MG63 (cell line): ENCODE results near the gene HTD2. TPM values are rescaled to one million over a fixed set of nuclear protein-coding genes. Genes with fewer than 3 reads are reported as not detected.
"Not testable (repeated sequence)": the region's sequence is repeated elsewhere in the genome, so short reads cannot be mapped to it uniquely, and the experiment has no call there.

Source experiments
- DNase-seq: peaks from one replicate; pipeline ENCODE4 v3.0.0-alpha.2; 2020
- H3K27me3 ChIP-seq: fragments of 250-450 bp; sonication (Bioruptor Pico); 2 replicates; pipeline ENCODE4 v1.5.1; 2020; ENCODE audit warnings: mild to moderate bottlenecking, moderate library complexity
- H3K36me3 ChIP-seq: fragments of 250-450 bp; sonication (Bioruptor Pico); 2 replicates; pipeline ENCODE4 v1.5.1; 2020; ENCODE audit warnings: mild to moderate bottlenecking, moderate library complexity
- H3K4me3 ChIP-seq: fragments of 250-450 bp; sonication (Bioruptor Pico); 2 replicates; pipeline ENCODE4 v1.5.1; 2020; ENCODE audit warnings: mild to moderate bottlenecking, moderate library complexity
- H3K9me3 ChIP-seq: fragments of 250-450 bp; sonication (Bioruptor Pico); 2 replicates; pipeline ENCODE4 v1.5.1; 2020; ENCODE audit warnings: mild to moderate bottlenecking, moderate library complexity
- total RNA-seq: library from RNA; depleted of rRNA; stranded (reverse); fragments of >200 nt; shearing (Covaris generic); gene quantifications from 2 replicates; pipeline ENCODE4 v1.2.3, GENCODE V29; 2014; ENCODE audit warnings: low replicate concordance

Gene HTD2
- total RNA-seq, 1 experiment from 2014 or later: 3.6 TPM

DNA sequence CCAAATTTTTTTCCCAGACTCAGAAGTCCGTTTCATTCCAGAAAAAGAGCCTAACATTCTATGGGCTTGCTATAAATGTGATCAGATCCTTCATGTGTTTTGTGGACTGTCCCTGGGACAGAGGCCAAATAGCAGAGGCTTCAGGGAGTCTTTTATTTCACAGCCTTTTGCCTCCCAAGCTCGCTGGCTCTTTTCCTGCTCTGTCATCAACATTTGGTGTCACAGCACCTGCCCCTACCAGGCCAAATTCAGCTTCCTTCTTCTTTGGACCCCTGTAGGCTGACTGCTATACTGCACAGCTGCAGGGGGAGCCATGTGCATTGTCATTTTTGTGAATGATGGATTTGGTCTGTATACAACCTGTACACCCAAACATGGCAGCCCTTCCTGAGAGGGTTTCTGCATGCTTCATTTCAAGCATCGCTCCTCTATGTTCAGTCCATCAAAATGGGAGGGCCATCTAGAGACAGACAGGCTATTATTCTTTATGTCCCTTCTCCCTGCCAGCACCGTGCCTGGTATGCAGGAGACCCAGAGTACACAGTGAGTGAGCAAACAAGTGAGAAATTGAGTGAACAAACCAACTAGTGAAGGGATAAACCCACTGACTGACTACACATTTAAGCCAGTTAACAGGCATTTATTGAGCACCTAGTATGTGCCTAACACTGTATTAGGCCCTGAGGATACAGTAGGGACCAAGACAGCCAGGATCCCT lies 18.1 kb upstream of the HTD2 start:
- no peaks in the 10 kb centered on the region for H3K27me3 ChIP-seq
- H3K36me3 ChIP-seq: no peaks in the 10 kb centered on the region
- no peak overlapping the region for H3K4me3 ChIP-seq
- no peak for DNase-seq
- H3K9me3 ChIP-seq: no peaks in the 10 kb centered on the region

DNA sequence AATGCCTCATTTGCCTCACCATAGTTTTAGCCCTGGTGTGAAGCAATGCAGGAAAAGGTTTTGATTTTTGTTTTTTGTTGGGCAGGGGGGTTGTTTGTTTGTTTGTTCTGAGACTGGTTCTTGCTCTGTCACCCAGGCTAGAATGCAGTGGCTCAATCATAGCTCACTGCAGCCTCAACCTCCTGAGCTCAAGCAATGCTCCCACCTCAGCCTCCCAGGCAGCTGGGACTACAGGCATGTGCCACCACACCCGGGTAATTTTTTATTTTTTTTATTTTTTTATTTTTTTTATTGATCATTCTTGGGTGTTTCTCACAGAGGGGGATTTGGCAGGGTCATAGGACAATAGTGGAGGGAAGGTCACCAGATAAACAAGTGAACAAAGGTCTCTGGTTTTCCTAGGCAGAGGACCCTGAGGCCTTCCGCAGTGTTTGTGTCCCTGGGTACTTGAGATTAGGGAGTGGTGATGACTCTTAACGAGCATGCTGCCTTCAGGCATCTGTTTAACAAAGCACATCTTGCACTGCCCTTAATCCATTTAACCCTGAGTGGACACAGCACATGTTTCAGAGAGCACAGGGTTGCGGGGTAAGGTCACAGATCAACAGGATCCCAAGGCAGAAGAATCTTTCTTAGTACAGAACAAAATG lies 17.2 kb upstream of the HTD2 start:
- not testable (repeated sequence) for DNase-seq, H3K27me3 ChIP-seq, H3K36me3 ChIP-seq, H3K4me3 ChIP-seq, H3K9me3 ChIP-seq

DNA sequence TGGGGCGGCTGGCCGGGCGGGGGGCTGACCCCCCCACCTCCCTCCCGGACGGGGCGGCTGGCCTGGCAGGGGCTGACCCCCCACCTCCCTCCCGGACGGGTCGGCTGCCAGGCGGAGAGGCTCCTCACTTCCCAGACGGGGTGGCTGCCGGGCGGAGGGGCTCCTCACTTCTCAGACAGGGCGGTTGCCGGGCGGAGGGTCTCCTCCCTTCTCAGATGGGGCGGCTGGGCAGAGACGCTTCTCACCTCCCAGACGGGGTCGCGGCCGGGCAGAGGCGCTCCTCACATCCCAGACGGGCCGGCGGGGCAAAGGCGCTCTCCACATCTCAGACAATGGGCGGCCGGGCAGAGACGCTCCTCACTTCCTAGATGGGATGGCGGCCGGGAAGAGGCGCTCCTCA lies 15.9 kb upstream of the HTD2 start:
- H3K27me3 ChIP-seq, H3K36me3 ChIP-seq, H3K4me3 ChIP-seq, DNase-seq, H3K9me3 ChIP-seq: not testable (repeated sequence)

DNA sequence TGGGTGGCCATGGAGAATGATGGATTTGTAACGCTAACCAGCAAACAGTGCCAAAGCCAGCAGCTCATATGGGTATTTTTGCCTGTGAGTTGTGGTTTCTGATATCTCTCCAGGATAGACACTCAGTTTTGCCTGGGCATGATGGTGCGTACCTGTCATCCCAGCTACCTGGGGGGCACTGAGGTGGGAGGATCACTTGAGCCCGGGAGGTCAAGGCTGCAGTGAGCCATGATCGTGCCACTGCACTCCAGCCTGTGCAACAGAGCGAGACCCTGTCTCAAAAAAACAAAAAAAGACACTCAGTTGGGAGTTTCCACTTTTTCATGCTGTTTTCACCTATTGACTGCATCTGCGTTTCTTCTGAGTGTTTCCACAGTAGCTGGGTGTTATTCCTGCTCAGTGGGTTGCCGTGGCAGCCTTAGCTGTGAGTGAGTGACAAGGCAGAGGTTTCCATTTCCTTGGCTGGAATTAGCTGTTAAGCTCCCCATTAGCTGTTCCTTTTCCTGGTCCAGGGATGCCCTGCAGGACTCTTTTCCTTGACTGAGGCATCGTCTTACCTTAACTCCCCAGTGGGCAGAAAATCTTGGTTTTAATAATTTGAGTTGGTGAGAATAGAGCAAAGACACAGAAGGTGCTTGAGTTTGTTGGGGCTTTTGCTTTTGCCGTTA lies 14.5 kb upstream of the HTD2 start:
- Histone ChIP-seq H3K36me3 (no peaks in the 10 kb centered on the region), H3K9me3 (no peaks in the 10 kb centered on the region), H3K27me3 (no peaks in the 10 kb centered on the region), H3K4me3 (no peak overlapping the region)
- no peak for DNase-seq

DNA sequence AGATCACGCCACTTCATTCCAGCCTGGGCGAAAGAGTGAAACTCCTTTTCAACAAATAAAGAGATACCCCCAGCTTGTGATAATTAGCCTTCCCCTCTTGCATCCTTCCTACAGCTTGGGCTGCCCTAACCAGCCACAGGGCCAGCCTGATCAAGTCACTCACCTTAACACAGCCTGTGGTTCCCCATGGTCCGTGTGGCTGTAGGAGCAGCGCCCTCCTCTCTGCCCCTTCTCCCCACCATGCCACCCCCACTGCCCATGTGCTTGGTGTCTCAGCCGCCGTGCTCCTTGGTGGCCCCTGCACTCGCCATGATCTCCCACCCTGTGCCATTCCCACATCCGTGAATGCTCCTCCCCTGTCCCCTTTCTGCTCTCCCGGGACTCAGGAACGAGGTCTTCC lies 13.5 kb upstream of the HTD2 start:
- no peaks in the 10 kb centered on the region for H3K9me3 ChIP-seq
- H3K27me3 ChIP-seq: no peaks in the 10 kb centered on the region
- no peak overlapping the region for H3K4me3 ChIP-seq
- H3K36me3 ChIP-seq: no peaks in the 10 kb centered on the region
- DNase-seq: no peak

DNA sequence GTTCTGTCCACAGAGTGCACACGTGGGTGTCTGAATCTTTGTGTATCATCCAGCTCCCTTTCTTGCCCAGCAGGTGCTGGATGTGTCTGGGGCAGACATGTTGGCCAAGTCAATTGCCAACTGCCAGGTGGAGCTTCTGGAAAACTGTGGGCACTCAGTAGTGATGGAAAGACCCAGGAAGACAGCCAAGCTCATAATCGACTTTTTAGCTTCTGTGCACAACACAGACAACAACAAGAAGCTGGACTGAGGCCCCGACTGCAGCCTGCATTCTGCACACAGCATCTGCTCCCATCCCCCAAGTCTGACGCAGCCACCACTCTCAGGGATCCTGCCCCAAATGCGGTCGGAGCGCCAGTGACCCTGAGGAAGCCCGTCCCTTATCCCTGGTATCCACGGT lies 12.8 kb upstream of the HTD2 start:
- DNase-seq: no peak
- H3K4me3 ChIP-seq: no peak overlapping the region
- no peaks in the 10 kb centered on the region for H3K9me3 ChIP-seq

DNA sequence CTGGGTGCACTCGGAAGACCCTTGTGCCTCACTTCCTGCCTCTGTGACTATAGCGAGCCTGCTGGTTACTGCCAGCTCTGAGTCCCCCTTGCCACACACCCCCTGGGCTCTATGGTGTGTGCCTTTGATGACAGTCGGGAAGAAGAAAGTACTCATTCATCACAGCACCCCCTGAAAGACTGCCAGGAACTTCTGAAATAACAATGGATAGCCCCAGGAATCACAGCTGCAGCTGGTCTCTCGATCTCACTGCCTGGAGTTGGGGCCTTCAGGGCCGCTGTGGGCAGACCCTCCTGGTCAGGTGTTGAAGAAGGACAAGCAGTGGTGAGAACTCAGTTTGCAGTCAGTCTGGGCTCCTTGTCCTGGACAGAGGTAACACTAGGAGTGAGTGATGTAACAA lies 10.1 kb upstream of the HTD2 start:
- H3K9me3 ChIP-seq: no peaks in the 10 kb centered on the region
- no peak overlapping the region for H3K4me3 ChIP-seq
- no peak for DNase-seq
- no peaks in the 10 kb centered on the region for H3K36me3 ChIP-seq
- no peaks in the 10 kb centered on the region for H3K27me3 ChIP-seq

More for the DNA sequence above, 12.8 kb upstream of the HTD2 start:
- H3K27me3 ChIP-seq: no peaks in the 10 kb centered on the region
- no peaks in the 10 kb centered on the region for H3K36me3 ChIP-seq

DNA sequence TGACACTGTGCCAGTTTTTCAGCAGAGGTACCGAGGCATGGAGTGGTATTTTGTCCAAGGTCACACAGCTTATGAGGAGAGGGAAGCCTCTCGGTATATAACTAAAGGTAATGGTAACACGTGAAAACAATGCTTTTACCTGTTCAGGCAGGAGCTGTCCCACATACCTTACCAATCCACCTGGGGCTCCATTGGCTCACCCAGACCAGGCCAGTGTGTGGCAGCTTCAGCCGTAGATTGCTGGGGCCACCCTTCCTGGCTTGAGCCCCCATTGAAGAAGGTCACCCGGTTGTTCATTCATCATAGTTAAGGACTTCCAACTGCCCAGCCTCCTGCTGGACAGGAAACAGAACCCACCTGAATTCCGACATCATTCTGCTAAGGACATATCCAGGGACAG lies 9.5 kb upstream of the HTD2 start:
- H3K27me3 ChIP-seq: no peaks in the 10 kb centered on the region
- no peaks in the 10 kb centered on the region for H3K36me3 ChIP-seq
- no peak for DNase-seq
- no peaks in the 10 kb centered on the region for H3K9me3 ChIP-seq
- H3K4me3 ChIP-seq: no peak overlapping the region

DNA sequence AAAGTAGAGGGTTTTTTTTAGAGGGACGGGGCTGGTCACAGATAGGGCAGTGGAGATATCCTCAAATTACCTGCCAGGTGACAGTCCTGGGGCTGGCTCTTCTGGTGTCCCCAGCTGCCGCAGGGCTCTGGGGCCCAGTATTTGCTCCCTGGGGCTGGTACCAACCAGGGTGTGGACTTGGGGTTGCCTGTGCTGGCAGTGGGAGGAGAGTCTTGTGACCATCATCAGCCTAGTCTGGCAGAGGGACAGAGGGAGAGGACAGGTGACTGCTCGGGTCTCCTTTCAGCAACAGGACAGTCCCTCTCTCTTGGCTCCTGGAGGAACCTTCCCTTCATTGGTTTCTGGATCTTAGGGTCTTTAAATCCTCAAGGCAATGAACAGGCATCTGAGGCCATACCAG lies 8.1 kb upstream of the HTD2 start:
- Histone ChIP-seq H3K9me3 (no peaks in the 10 kb centered on the region), H3K4me3 (no peak overlapping the region), H3K27me3 (no peaks in the 10 kb centered on the region), H3K36me3 (no peaks in the 10 kb centered on the region)
- DNase-seq: no peak

DNA sequence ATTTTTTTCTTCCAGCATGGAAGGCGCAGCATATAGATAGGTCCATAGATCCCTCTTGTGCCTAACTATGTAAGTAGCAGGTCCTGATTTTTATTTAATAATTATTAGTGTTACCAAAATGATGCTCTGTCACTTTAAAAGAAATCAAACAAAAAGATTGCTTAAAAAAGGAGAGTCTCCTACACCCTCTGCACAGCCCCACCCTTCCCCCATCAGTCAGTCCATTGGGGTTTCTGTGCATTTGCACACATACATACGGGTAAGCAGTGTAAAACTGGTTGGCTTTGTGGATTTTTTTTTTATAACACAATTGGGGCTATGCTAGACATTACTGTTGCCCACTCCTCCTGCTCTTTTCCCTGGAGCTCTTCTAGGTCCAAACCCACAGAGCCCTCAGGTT lies 7.2 kb upstream of the HTD2 start:
- DNase-seq: no peak

DNA sequence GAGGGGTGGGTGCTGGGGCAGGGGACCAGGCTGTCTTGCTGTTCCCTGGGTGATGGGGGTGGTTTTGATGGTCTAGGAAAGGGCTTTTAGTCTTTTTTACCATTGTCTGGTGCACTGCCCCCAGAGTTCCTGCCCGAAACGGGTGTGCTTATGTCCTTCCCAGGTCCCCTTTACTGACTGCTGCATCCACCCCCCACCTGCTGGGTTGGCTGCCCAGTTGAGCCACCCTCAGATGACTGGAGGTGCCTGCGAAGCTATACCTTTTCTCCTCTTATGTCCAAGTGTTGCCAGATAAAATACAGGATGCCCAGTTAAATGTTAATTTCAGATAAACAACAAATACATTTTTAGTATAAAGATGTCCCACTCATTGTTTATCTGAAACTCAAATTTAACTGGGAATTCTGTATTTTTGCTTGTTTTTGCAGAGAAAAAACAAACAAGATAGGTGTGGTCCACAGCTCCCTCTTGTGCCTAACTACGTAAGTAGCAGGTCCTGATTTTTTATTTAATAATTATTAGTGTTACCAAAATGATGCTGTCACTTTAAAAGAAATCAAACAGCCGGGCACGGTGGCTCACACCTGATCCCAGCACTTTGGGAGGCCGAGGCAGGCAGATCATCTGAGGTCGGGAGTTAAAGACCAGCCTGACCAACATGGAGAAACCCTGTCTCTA lies 6.3 kb upstream of the HTD2 start:
- H3K4me3 ChIP-seq: no peak overlapping the region
- DNase-seq: no peak
- no peaks in the 10 kb centered on the region for H3K36me3 ChIP-seq
- no peaks in the 10 kb centered on the region for H3K9me3 ChIP-seq
- no peaks in the 10 kb centered on the region for H3K27me3 ChIP-seq

More for the DNA sequence above, 7.2 kb upstream of the HTD2 start:
- Histone ChIP-seq H3K36me3 (no peaks in the 10 kb centered on the region), H3K9me3 (no peaks in the 10 kb centered on the region), H3K4me3 (no peak overlapping the region), H3K27me3 (no peaks in the 10 kb centered on the region)

DNA sequence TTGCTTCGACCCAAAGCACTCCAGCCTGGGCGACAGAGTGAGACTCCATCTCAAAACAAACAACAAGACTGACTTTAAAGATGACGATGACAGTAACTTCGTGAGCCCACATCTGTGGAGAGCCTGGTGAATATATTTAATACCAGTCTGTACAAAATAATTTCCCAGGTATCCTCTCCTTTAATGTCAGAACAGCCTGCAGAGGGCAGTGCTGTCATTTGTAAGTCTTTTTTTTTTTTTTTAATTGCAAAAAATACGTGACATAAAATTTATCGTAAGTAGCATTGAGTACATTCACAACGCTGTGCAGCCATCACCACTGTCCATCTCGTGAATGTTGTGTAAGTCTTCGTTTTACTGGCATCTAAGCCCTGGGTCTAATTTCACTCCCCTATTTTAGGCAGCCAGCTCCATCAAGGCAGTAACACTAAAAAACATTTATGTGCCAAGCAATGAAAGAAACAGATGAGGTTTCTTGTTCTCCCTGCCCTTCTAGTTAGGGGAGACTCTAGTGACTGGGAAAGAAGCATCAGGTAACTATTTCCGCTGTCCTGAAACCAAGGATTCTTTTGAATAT lies 1.4 kb downstream of the HTD2 start:
- Histone ChIP-seq H3K36me3 (peaks cover 26% of the 10 kb centered on the region), H3K27me3 (no peaks in the 10 kb centered on the region), H3K9me3 (no peaks in the 10 kb centered on the region), H3K4me3 (peak overlapping the region; percentile 89)
- no peak for DNase-seq

DNA sequence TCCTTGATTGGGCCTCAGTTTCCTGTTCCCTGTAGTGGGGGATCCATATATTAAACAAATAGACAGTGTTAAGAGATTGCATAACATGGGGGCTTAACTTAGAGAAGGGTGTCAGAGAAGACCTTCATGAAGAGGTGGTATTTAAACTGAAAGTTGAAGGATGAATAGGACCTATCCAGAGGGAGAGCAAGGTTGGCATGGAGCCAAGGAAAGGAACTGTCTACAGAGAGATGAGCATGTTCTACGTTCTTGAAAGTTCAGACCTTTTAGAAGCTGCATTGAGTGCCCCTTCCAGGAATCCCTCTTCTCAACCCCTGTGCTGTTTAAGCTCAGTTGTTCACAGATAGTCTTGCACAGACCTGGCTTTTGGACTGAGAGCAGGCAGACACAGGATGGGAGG lies 2.4 kb downstream of the HTD2 start:
- H3K27me3 ChIP-seq: no peaks in the 10 kb centered on the region
- H3K36me3 ChIP-seq: peaks cover 26% of the 10 kb centered on the region
- no peaks in the 10 kb centered on the region for H3K9me3 ChIP-seq
- H3K4me3 ChIP-seq: no peak overlapping the region
- DNase-seq: no peak

DNA sequence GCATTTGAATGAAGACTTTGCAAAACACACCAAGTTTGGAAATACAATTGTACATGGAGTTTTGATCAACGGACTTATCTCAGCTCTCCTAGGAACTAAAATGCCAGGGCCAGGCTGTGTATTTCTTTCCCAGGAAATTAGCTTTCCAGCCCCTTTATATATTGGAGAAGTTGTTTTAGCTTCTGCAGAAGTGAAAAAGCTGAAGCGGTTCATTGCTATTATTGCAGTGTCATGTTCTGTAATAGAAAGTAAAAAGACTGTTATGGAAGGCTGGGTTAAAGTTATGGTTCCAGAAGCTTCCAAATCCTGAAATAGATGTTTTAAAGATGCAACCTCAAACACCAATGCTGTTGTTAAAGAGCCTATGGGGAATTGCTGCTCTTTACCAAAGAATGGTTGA lies 11.5 kb downstream of the HTD2 start:
- Histone ChIP-seq H3K9me3 (no peaks in the 10 kb centered on the region), H3K27me3 (no peaks in the 10 kb centered on the region), H3K36me3 (peaks cover 22% of the 10 kb centered on the region), H3K4me3 (no peak overlapping the region)
- no peak for DNase-seq

DNA sequence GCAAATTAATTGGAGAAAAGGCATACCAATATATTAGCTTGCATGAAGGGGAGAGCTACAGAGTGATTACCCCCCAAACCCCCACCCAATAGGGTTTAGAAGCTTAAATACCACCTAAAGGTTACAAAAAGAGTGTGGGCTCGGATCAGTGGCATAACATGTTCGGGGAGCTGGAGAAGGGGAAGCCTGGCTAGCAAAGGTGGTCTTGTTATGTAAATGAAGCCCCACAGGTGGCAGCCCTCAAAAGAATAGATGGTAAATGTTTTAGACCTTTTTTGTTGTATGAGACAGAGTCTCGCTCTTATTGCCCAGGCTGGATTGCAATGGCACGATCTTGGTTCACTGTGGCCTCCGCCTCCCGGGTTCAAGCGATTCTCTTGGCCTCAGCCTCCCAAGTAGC lies 15.5 kb downstream of the HTD2 start:
- no peak for DNase-seq
- Histone ChIP-seq H3K9me3 (no peaks in the 10 kb centered on the region), H3K4me3 (no peak overlapping the region), H3K27me3 (no peaks in the 10 kb centered on the region), H3K36me3 (peaks cover 10% of the 10 kb centered on the region)

DNA sequence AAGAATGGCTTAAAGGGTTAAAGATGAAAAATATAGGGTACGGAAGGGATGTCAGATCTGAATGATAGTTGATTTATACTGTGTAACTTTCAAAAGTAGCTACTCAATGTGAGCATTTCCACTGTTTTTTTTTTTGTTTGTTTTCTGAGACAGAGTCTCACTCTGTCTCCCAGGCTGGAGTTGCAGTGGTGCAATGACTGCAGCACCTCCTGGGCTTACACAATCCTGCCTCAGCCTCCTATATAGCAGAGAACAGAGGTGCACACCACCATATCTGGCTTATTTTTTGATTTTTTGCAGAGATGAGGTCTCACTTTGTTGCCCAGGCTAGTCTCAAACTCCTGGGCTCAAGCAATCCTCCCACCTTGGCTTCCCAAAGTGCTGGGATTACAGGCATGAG lies 16.5 kb downstream of the HTD2 start:
- no peak for DNase-seq
- H3K36me3 ChIP-seq: peaks cover 3% of the 10 kb centered on the region; the same call in 1 of the 2 replicates
- H3K27me3 ChIP-seq: no peaks in the 10 kb centered on the region
- no peak overlapping the region for H3K4me3 ChIP-seq
- H3K9me3 ChIP-seq: no peaks in the 10 kb centered on the region
